Effector memory CD4-positive, alpha-beta T cell (primary cell): ENCODE measurements around the gene TOPBP1.

Experiments
- DNase-seq, 3 donors: peaks; one replicate each; pipeline ENCODE4 v3.0.0-alpha.2; 2020
- H3K27ac ChIP-seq: 2 replicates; pipeline ENCODE4 v1.7.0; 2013; ENCODE audit warnings: mild to moderate bottlenecking, low read length, moderate library complexity; ENCODE audit not compliant: insufficient read depth, poor library complexity, severe bottlenecking
- H3K27me3 ChIP-seq: replicated peaks from 2 replicates; pipeline ENCODE4 v1.7.0; 2013; ENCODE audit warnings: mild to moderate bottlenecking, low read length; ENCODE audit not compliant: insufficient read depth, control insufficient read depth, poor library complexity, severe bottlenecking
- H3K36me3 ChIP-seq: 2 replicates; pipeline ENCODE4 v1.7.0; 2013; ENCODE audit warnings: mild to moderate bottlenecking, low read length, moderate library complexity; ENCODE audit not compliant: control insufficient read depth, insufficient read depth
- H3K4me1 ChIP-seq: 2 replicates; pipeline ENCODE4 v1.7.0; 2013; ENCODE audit warnings: low read length, mild to moderate bottlenecking; ENCODE audit not compliant: control insufficient read depth, insufficient read depth, poor library complexity, severe bottlenecking
- H3K4me3 ChIP-seq: 2 replicates; pipeline ENCODE4 v1.7.0; 2013; ENCODE audit warnings: low read length, low read depth, mild to moderate bottlenecking; ENCODE audit not compliant: insufficient read depth, poor library complexity, severe bottlenecking
- H3K9me3 ChIP-seq: 2 replicates; pipeline ENCODE4 v1.7.0; 2013; ENCODE audit warnings: mild to moderate bottlenecking, low read length, moderate library complexity; ENCODE audit not compliant: control insufficient read depth

TOPBP1 gene

GRCh38 chr3:133655731-133656515, 5.8 kb downstream of the TOPBP1 start:
- Histone ChIP-seq H3K27ac (no peak overlapping the region), H3K9me3 (no peaks in the 10 kb centered on the region), H3K27me3 (no peaks in the 10 kb centered on the region), H3K4me1 (peaks cover 3% of the 10 kb centered on the region), H3K4me3 (no peak overlapping the region), H3K36me3 (peaks cover 37% of the 10 kb centered on the region)
- no peak for DNase-seq

GRCh38 chr3:133649486-133650068, 12.2 kb downstream of the TOPBP1 start:
- Histone ChIP-seq H3K9me3 (no peaks in the 10 kb centered on the region), H3K27ac (no peak overlapping the region), H3K4me3 (no peak overlapping the region), H3K27me3 (no peaks in the 10 kb centered on the region), H3K4me1 (no peaks in the 10 kb centered on the region), H3K36me3 (peaks cover 33% of the 10 kb centered on the region)
- no peak for DNase-seq

- H3K27ac ChIP-seq = no peak overlapping the region
These were observed 17.0 kb downstream of the TOPBP1 start for GRCh38 chr3:133644768-133645167.

DNA sequence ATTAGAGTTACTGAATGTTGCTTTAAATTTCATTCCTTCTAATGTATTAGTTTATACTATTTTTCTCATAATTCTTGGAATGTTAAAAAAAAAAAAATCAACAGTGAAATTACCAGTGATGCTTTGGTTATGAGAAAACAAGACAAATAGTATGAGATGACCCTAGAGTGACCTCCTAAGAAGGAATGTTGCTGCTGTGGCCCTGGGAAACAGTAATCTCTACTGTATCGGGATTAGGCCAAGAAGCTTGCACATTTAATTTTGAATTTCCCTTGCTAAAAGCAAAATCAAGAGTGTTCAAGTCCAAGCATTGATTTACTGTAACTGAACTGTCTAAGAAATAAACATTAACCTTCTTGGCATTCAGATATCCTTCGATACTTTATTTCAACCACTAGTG, 18.1 kb downstream of the TOPBP1 start:
- no peaks in the 10 kb centered on the region for H3K9me3 ChIP-seq
- H3K27ac ChIP-seq = no peak overlapping the region
- no peaks in the 10 kb centered on the region for H3K4me1 ChIP-seq
- DNase-seq = no peak
- H3K4me3 ChIP-seq = no peak overlapping the region
- H3K27me3 ChIP-seq = no peaks in the 10 kb centered on the region
- peaks cover 37% of the 10 kb centered on the region for H3K36me3 ChIP-seq

More at GRCh38 chr3:133644768-133645167, 17.0 kb downstream of the TOPBP1 start:
- Histone ChIP-seq H3K4me3 (no peak overlapping the region), H3K9me3 (no peaks in the 10 kb centered on the region), H3K36me3 (peaks cover 37% of the 10 kb centered on the region), H3K4me1 (no peaks in the 10 kb centered on the region), H3K27me3 (no peaks in the 10 kb centered on the region)
- no peak for DNase-seq

GRCh38 chr3:133641254-133641653, 20.5 kb downstream of the TOPBP1 start:
- Histone ChIP-seq H3K27ac (no peak overlapping the region), H3K4me3 (no peak overlapping the region), H3K27me3 (no peaks in the 10 kb centered on the region), H3K9me3 (no peaks in the 10 kb centered on the region), H3K4me1 (no peaks in the 10 kb centered on the region), H3K36me3 (peaks cover 52% of the 10 kb centered on the region)
- no peak for DNase-seq

DNA sequence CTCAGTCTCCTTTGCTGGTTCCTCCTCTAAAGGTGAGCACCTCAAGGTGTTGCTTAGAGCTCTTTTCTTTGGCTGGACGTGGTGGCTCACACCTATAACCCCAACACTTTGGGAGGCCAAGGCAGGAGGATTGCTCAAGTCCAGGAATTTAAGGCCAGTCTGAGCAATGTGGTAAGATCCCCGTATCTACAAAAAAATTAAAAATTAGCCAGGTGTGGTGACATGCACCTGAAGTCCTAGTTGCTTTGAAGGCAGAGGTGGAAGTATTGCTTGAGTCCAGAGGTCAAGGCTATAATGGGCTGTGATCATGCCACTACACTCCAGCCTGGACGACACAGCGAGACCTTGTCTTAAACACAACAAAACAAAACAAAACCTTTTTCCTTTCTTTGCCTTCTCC, 28.3 kb downstream of the TOPBP1 start:
- Histone ChIP-seq H3K36me3 (peaks cover 42% of the 10 kb centered on the region), H3K27me3 (no peaks in the 10 kb centered on the region), H3K27ac (no peak overlapping the region)

GRCh38 chr3:133629146-133629545, 32.6 kb downstream of the TOPBP1 start:
- H3K4me3 ChIP-seq = no peak overlapping the region
- no peaks in the 10 kb centered on the region for H3K27me3 ChIP-seq
- DNase-seq = no peak
- H3K9me3 ChIP-seq = no peaks in the 10 kb centered on the region
- peaks cover 34% of the 10 kb centered on the region for H3K36me3 ChIP-seq
- no peak overlapping the region for H3K27ac ChIP-seq
- no peaks in the 10 kb centered on the region for H3K4me1 ChIP-seq

More for the DNA sequence above, 28.3 kb downstream of the TOPBP1 start:
- Histone ChIP-seq H3K4me1 (no peaks in the 10 kb centered on the region), H3K4me3 (no peak overlapping the region), H3K9me3 (no peaks in the 10 kb centered on the region)
- no peak for DNase-seq

GRCh38 chr3:133627789-133628188, 34.0 kb downstream of the TOPBP1 start:
- DNase-seq = no peak
- H3K4me3 ChIP-seq = no peak overlapping the region
- no peaks in the 10 kb centered on the region for H3K4me1 ChIP-seq
- no peaks in the 10 kb centered on the region for H3K9me3 ChIP-seq
- H3K27me3 ChIP-seq = no peaks in the 10 kb centered on the region
- peaks cover 35% of the 10 kb centered on the region for H3K36me3 ChIP-seq
- no peak overlapping the region for H3K27ac ChIP-seq

DNA sequence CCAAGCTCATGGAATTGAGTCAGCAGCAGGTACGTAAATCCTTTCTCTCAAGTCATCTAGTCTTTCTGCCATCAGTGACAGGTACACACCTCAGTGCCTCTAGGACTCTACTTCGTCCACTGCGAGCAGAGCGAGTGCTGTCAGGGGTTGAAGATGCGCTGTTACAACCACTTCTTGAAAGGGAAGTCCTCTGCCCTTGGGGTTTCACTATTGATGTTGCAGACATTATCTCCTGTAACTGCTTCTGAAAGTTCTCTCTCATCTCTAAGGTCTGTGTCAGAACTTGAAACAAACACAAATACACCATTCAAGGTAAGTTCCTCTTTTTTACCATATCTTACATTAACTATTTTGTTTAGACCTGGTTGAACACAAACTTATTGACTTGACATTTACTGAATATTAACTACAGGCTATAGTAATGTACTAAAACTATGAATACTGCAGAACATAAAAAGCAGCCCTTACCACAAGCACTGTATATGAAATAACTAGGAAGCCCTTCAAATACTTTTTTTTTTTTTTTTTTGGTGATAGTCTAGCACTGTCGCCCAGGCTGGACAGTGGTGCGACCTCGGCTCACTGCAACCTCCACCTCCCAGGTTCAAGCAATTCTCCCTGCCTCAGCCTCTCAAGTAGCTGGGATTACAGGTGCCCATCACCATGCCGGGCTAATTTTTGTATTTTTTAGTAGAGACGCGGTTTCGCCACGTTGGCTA, 41.5 kb downstream of the TOPBP1 start:
- H3K4me3 ChIP-seq = no peak overlapping the region
- no peak overlapping the region for H3K27ac ChIP-seq
- H3K4me1 ChIP-seq = no peaks in the 10 kb centered on the region
- no peaks in the 10 kb centered on the region for H3K9me3 ChIP-seq
- no peak for DNase-seq
- peaks cover 60% of the 10 kb centered on the region for H3K36me3 ChIP-seq
- H3K27me3 ChIP-seq = no peaks in the 10 kb centered on the region

GRCh38 chr3:133611534-133611933, 50.2 kb downstream of the TOPBP1 start:
- Histone ChIP-seq H3K27ac (no peak overlapping the region), H3K27me3 (no peaks in the 10 kb centered on the region), H3K4me1 (no peaks in the 10 kb centered on the region), H3K4me3 (no peak overlapping the region), H3K36me3 (peaks cover 45% of the 10 kb centered on the region), H3K9me3 (no peaks in the 10 kb centered on the region)
- DNase-seq = no peak
